Endometrial microvascular endothelial cells (primary cell): ENCODE measurements around the gene ABCG4. TPM values are rescaled to one million over a fixed set of nuclear protein-coding genes. Genes with fewer than 3 reads are reported as not detected.
"Not testable (repeated sequence)": the region's sequence is repeated elsewhere in the genome, so short reads cannot be mapped to it uniquely, and the experiment has no call there.

Experiments used
- in situ Hi-C: cut with HindIII; loops from 2 replicates; pipeline ENCODE4 v1.10.0; 2017; ENCODE audit warnings: low sequenced_read_pairs, low pct_unique_long_range_greater_than_20kb; ENCODE audit errors: inconsistent ontology term
- total RNA-seq: library from RNA; depleted of rRNA; stranded (reverse); fragments of >200 nt; gene quantifications from one replicate; pipeline ENCODE4 v1.2.3, GENCODE V29; 2015; ENCODE audit errors: inconsistent ontology term

ABCG4 gene
- total RNA-seq, 1 donor from 2014 or later: not detected

GRCh38 chr11:119172513-119172912 is 23.7 kb downstream of the ABCG4 start:
- in situ Hi-C loops: no loop called here

DNA sequence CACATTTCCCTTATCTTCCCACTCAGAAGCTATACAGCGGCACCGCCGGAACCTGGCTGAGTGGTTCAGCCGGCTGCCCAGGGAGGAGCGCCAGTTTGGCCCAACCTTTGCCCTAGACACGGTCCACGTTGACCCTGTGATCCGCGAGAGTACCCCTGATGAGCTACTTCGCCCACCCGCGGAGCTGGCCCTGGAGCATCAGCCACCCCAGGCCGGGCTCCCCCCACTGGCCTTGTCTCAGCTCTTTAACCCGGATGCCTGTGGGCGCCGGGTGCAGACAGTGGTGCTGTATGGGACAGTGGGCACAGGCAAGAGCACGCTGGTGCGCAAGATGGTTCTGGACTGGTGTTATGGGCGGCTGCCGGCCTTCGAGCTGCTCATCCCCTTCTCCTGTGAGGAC is 24.6 kb downstream of the ABCG4 start:
- in situ Hi-C loops: no loop called here

GRCh38 chr11:119175493-119176077 is 26.7 kb downstream of the ABCG4 start:
- in situ Hi-C loops: no loop called here

- in situ Hi-C loops: no loop called here
Observed at GRCh38 chr11:119178166-119178680, 29.4 kb downstream of the ABCG4 start.

- in situ Hi-C loops: no loop called here
Observed at GRCh38 chr11:119179342-119179741, 30.5 kb downstream of the ABCG4 start.

GRCh38 chr11:119179983-119180382 is 31.1 kb downstream of the ABCG4 start:
- in situ Hi-C loops: no loop called here

DNA sequence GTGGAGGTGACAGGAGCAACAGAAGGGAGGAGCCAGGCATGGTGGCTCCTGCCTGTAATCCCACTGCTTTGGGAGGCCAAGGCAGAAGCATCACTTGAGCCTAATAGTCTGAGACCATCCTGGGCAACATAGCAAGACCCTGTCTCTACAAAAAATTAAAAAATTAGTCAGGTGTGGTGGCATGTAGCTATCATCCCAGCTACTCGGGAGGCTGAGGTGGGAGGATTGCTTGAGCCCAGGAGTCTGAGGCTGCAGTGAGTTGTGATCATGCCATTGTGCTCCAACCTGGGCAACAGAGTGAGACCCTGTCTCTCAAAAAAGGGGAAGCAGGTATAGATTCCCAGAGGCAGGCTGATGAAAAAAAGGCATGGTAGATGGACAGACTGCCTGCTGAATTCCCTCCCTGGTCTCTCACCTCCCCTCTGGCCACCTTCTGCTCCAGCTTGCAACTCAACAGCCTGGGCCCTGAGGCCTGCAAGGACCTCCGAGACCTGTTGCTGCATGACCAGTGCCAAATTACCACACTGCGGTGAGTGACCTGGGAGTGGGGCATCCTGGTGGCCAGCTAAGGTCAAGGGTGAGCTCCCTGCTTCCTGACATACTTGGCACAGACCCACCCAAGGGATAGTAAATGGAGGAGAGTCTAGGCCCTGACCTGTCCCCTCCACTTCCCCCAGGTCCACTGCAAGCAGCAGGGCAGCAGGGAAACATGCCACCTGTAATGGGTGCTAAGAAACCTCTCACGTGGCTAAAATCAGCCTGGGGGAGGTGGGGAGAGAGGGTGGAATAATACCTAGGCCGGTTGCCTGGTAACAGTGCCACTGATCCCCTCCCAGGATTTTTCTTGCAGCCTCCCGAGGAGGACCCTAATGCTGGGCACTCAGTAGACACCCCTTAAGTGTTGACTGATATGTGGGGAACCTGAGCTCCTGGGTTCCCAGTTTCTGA is 32.2 kb downstream of the ABCG4 start:
- in situ Hi-C loops: no loop called here

GRCh38 chr11:119181677-119182412 is 33.0 kb downstream of the ABCG4 start:
- in situ Hi-C loops: no loop called here

GRCh38 chr11:119184399-119184798 is 35.5 kb downstream of the ABCG4 start:
- in situ Hi-C loops: not testable (repeated sequence)

- in situ Hi-C loops: no loop called here
Observed at GRCh38 chr11:119185981-119186634, 37.3 kb downstream of the ABCG4 start.

DNA sequence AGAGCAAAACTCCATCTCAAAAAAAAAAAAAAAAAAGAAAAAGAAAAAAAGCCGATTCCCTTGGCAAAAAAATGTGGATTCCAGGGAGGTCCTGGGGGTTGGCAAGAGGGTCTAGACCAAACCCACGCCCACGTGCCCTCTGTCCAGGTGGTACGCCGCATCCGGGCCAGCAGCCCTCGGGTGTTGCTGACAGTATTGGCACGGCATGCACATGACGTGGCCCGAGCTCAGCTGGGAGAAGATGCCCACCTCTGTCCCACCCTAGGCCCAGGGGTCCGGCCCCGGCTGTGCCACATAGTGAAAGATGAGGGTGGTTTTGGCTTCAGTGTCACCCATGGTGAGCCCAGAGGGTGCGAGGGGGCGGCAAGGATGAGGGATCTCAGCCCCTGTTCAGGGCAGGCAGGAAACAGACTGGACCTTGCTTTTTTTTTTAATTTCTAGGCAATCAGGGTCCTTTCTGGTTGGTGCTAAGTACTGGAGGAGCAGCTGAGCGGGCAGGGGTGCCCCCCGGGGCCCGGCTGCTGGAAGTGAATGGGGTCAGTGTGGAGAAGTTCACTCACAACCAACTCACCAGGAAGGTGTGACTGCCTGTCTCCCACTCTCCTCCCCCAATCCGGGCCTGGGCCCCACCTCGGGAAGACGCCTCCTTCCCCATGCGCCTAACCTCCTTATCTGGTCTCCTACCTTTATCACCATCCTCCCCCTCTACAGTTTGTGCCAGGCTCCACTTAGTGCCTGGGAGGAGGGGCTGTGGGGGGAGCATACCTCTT is 38.5 kb downstream of the ABCG4 start:
- in situ Hi-C loops: no loop called here

DNA sequence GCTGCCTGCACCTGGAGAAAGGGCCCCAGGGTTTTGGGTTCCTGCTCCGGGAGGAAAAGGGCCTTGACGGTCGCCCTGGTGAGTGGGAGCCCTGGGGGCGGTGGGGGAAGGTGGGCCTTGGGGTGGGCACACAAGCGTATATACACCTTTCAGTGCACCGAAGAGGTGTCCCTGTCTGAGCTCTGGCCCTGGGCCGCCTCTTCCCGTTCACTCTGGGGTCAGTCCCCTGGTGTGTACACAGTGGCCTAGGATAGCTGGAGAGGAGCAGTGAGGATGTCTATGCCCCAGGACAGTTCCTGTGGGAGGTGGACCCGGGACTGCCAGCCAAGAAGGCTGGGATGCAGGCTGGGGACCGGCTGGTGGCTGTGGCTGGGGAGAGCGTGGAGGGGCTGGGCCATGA is 39.2 kb downstream of the ABCG4 start:
- in situ Hi-C loops: no loop called here

DNA sequence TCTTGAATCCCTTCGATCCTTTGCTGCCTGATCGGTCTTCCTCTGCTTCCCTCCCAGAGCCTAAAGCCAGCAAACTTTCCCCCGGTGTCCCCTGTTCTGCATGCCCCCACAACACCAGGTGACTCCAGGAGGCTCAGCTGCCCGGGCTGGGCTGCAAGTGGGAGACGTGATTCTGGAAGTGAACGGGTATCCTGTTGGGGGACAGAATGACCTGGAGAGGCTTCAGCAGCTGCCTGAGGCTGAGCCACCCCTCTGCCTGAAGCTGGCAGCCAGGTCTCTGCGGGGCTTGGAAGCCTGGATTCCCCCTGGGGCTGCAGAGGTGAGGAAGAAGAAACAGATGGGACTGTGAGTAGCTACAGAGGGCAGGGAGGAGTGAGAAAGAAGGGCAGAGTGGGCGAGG is 40.0 kb downstream of the ABCG4 start:
- in situ Hi-C loops: no loop called here

DNA sequence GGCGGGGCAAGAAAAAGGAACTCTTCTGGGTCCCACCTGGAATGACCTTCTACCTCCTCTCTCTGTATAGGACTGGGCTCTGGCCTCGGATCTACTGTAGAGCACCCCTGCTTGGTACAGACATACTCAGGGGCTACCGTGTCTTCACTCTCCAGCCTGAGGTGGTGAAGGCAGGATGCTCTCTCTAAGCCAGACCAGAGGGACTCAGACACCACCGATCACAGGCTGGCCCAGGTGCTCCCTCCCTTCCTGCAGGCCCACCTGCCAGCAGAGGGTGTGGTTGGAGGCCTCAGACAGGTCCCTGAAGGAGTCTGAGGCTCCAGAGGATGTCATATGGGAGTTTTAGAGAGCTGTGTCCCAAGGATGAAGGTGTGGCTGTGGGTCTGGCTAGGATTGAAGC is 40.5 kb downstream of the ABCG4 start:
- in situ Hi-C loops: no loop called here

GRCh38 chr11:119190531-119190930 is 41.7 kb downstream of the ABCG4 start:
- in situ Hi-C loops: no loop called here

GRCh38 chr11:119191265-119191664 is 42.4 kb downstream of the ABCG4 start:
- in situ Hi-C loops: not testable (repeated sequence)

- in situ Hi-C loops: no loop called here
Observed at GRCh38 chr11:119192111-119192510, 43.3 kb downstream of the ABCG4 start.

- in situ Hi-C loops: no loop called here
Observed at GRCh38 chr11:119193001-119193400, 44.1 kb downstream of the ABCG4 start.
